K562 (cell line): ENCODE measurements around the gene SIRT3.

Source experiments
- CREB3L1 ChIP-seq: fragments of 450-650 bp; IDR thresholded peaks from 2 replicates; pipeline ENCODE4 v1.6.1; 2014; ENCODE audit warnings: low read depth, mild to moderate bottlenecking, moderate library complexity, borderline replicate concordance
- CTCF ChIP-seq, 3 experiments: IDR thresholded peaks in 2 of 3; conservative IDR thresholded peaks in 1 of 3; 2 replicates each; pipeline ENCODE4 v1.5.1; 2011 to 2012; ENCODE audit warnings: low read length in 3 of 3, mild to moderate bottlenecking in 3 of 3, control low read depth in 2 of 3, improper control_type of control experiment in 1 of 3, inconsistent platforms in 1 of 3, low read depth in 1 of 3, mixed read lengths in 1 of 3, moderate library complexity in 1 of 3; ENCODE audit not compliant: insufficient read depth in 2 of 3
- EP300 ChIP-seq: IDR thresholded peaks from 2 replicates; pipeline ENCODE4 v1.6.1; 2012; ENCODE audit warnings: low read length, improper control_type of control experiment

GRCh38 chr11:284105-285020 lies 48.2 kb upstream of the SIRT3 start:
- TF ChIP-seq CTCF (IDR thresholded peaks at IDR 0.05 in 2 of 3, conservative IDR thresholded peaks at IDR 0.05 in 1 of 3; ENCODE audit: insufficient read depth in 2 of 3, low read depth in 1 of 3, low read length in 3 of 3): no peak
- TF ChIP-seq EP300: no peak
- no peak for TF ChIP-seq CREB3L1
